GM18526 (cell line): ENCODE measurements around the gene HAS3.

Source experiments
- POLR2A ChIP-seq: IDR thresholded peaks from 3 replicates; pipeline ENCODE4 v1.6.1; 2011; ENCODE audit not compliant: insufficient read length; ENCODE audit errors: extremely low read depth

Gene HAS3

DNA sequence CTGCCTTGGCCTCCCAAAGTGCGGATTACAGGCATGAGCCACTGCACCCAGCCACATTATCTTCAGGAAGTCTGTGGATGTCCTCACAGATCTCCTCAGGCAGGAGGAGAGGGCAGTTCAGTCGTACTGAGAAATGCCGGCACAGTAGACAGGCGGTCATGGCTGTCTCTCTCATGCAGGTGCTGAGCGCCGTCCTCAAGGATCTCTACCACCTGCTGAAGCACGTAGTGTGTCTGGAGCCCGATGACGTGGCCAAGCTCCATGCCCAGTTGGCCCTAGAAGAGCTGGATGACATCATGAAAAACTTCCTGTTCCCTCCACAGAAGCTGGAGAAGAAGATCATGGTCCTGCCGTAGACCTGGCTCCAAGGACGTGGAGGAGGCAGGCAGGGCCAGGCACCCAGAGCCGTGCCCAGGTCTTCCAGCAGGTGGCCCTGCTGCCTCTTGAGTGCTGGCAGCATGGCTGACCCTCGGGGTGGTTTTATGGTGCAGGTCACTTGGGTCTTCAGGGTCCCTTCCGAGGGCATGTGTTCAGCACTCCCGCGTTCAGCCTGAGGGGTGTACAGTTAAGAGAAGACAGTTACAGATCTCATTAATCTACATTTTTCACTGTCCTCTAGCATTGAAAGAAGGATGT is 22.0 kb upstream of the HAS3 start:
- TF ChIP-seq POLR2A = no peak

DNA sequence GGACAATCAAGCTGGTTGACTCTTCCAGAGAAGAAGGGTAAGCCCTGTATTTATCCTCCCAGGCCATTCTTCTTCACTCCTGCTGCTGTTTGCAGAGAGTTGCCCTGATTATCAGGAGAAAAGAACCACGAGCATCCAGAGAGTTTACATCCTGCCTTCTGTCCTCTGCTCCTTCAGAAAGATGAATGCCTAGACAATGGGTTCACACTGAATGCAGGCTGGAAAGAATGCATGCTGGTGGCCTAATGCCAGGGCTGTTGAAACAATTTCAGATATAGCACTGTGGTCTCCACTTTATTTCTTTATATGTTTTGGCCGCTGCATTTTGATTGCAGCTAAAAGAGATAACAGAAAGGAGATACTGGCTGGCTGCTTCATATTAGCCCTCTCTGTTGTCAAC is 21.2 kb upstream of the HAS3 start:
- no peak for TF ChIP-seq POLR2A

DNA sequence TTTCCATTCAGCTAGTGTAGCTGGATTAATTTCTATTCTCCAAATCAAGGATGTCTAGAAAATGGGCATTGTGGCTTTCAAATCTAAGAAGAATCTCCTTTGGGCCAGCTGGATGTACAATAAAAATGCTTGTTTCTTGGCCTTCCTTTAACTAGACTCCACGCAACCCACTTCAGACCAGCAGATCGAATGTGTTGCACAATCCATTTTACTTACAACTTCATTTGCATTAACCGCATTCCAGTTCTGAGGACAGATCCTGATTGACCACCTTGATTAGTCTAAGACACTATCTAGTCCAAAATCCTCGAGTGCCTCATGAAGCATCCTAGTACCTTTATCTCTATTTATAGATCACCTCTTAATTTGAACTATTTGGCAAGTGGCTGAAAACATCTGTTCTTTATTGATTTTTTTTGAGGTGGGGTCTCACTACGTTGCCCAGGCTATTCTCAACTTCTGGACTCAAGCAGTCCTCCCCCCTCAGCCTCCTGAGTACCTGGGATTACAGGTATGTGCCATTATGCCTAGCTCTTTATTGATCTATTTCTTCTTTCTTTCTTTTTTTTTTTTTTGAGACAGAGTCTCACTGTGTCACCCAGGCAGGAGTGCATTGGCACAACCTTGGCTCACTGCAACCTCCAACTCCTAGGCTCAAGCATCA is 20.3 kb upstream of the HAS3 start:
- no peak for TF ChIP-seq POLR2A

DNA sequence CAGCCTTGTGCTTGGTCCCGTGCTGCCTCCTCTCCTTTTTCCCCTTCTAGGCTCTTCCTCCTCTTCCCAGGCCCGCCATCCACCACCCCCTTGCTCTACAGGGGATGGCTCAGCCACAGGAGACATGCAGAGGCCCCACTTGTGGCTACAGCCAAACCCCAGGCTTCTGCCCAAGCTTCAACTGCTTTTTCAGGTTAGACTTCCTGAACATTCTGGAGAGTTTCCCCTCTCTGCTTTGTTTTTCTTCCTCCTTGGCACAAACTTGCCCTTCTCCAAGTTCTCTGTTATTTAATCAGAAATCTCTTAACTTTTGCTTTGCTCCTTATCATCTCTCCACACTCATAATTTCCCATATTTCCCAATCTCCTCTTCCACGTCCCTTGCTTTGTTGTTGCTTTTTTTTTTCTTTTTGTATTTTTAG is 18.3 kb upstream of the HAS3 start:
- no peak for TF ChIP-seq POLR2A

DNA sequence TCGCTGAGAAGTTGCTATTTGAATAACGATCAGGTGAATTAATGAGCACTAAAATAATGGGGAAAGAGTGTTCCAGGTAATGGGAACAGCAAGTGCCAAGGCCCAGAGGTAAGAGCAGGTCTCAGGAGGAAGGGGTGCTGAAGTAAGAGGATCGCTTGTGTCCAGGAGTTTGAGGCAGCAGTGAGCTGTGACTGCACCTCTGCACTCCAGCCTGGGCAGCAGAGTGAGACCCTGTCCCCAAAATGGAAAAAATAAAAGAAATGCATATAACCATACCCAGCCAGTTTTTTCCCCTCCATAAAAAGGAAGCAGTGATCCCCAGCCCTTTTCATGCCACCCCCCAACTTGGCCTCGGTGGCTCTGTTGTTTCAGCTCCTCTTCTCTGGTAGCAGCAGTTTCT is 16.8 kb upstream of the HAS3 start:
- TF ChIP-seq POLR2A = no peak

DNA sequence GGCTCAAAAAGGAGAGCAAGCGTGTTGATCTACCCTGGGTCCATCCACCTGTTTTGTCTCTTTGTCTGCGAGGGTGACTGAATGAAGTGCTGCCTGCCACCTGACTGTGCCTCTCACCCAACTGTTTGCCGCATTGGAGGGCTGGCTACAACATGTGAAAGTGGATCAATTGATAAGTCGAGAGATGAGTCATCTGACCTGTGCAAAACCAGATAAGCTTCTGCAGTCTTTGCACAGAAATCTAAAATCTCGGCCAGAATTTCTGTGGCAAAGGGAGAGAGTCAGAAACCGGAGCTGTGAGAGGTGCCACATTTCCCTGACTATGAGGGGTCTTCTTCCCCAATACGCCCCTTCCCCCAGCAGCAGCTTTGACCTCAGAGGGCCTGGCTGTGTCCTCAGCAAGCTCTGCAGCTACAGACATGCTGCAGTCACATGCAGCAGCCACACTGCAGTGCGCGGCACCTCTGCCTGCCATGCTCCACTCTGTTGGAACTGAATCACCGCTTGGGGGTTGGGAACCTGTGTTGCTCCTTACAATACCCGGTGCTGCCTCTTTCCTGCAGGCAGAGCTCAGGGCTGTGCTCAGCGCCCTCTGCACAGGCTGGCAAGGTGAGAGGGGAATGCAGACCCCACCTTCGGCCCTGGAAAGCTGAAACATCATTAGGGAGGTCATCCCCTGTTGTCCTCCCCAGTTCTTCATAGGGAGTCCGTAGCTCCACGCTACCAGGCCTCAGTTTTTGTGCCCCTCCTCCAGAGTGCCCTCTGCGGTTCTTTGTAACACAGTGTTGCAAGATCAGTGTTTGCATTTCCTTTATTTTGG is 16.2 kb upstream of the HAS3 start:
- no peak for TF ChIP-seq POLR2A

DNA sequence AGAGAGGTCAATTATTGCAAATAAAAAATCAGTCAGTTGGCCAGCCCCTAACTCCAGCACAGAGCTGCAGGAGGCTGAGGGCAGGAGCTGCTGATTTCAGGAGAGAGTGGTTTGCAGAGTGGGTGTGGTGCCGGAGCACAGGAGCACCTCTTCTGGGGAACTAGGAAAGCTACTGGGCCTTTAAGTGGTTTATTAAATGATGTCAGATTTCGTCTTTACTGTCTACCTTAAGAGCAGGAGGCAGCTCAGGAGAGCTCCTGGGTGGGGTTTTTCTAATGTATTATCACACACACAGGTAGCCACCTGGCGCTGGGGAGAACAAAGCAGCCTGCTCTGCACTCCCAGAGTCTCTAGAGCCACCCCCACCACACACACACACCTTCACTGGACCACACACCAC is 11.5 kb upstream of the HAS3 start:
- no peak for TF ChIP-seq POLR2A

DNA sequence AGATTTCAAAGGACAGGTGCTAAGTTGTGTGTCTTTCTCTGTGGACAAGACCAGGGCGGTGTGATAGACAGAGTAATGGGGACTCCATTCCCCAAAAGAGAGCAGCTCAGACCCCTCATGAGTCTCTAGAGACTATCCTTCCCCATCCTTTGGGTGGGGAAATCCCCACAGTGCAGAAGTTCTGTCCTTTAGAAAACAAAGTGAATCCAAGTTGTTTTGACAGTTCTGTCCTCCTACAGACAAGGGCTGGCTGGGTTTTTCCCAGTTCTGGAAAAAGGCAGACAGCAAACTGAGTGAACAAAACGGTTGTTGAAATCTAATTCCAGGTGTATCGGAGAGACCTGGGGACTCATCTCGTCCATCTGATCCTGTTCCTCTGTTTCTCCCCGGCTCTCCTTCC is 11.0 kb upstream of the HAS3 start:
- TF ChIP-seq POLR2A = no peak

DNA sequence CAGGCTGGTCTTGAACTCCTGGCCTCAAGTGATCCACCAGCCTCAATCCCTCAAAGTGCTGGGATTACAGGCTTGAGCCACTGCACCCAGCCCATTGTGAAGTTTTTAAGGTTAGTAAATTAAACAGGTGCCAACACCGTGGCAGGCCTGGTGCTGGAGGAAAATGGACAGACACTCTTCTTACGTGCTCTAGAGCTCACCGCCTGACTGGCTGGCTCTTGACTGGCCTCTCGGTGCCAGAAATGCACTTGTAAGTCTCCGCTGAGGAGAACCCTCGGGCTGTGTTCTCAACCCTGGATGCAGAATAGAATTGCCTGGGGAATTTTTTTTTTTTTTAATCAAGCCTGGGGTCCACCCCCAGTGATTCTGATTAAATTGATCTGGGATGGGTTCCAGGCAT is 10.3 kb upstream of the HAS3 start:
- TF ChIP-seq POLR2A = no peak

DNA sequence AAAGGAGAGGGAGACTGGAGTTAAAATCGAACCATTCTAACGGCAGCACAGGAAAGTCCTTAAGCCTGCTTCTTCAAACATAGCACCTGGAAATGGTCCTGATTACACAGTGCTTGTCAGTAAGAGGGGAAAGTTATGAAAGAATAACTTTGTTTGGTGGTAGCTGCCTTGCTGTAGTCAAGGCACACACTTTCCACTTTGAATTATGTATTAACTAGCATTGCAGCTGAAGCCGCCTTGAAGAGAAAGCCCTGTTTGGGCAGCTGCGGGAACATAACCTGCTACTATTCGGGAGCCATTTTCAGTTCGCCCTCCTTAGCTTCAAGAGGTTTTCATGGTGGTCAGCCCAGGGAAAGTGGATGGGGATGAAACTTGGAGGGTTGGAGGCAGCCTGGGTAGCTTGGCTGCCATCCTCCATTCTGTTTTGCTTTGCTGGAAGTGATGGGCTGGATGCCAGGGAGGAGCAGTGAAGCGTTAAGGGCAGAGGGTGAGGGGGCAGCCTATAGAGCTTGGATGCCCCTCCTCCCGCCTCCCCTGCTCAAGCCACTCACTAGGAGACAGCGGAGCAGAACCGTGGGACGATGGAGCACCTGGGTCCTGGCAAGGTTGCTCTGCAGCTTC is 5.3 kb upstream of the HAS3 start:
- TF ChIP-seq POLR2A = no peak

DNA sequence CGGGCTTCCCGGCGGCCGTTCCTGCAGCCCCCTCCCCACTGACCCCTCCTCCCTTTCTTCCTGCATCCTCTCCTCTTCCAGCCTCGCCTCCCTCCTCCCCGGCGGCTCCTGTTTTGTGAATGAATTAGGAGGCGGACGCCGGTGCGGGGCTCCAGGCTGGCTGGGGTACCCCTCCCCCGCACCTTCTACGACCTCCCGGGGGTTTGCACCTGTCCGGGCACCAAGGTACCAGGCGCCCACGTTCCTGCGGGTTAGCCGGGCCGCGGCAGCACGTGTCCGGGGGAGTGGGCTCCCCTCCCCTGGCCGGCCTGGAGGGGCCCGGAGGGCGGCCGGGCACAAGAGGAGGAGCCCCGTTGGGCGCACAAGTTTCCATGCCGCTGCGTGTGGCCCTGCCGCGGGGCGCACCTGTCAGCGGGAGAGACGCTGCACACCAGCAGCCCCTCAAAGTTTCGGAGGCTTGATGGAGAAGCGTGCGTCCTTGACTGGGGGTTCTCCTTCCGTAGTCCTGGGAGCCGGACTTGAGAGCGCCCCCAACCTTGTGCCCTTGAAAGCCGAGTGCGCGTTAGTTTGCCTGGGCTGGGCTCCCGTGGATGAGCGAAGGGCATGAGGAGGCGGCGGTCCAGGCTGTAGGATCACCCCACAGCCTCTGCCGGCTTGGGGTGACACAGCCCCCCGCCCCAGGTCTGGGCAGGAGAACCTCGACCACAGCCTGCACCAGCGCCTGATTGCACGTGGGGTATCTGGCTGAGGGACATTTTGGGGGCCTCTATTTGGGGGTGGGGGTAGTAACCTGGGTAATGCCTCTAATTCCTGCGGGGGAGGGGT is 1.2 kb downstream of the HAS3 start:
- TF ChIP-seq POLR2A = no peak

DNA sequence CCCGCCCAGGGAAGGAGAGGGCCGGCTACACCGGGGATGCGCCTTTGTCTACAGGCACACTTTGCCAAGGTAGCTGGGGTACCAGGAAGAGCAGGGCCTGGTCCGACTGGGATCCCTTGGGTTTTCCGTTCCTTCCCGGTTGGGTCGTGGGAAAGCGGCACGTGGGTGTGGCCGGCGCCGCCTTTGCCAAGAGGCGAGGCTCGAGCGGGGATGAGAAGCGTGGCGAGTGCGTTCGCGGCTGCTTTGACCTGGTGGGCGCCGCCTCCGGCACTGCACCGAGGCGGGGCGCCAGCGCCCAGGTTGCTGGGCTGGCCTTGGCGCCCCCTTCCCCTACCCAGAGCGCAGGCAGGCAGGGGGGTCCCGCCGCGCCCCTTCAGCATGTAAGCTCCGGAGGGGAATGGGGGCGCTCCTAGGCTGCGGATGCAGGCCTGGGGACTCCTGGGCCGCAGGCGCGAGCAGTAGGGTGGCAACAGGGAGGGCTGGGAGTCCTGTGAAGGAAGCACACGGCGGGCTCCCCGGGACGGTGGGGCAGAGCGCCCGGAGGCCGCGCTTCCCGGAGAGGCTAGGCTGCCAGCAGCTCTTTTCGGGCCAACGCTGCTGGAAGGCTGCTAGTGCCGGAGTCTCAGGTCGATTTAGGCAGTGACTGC is 2.0 kb downstream of the HAS3 start:
- TF ChIP-seq POLR2A = no peak

DNA sequence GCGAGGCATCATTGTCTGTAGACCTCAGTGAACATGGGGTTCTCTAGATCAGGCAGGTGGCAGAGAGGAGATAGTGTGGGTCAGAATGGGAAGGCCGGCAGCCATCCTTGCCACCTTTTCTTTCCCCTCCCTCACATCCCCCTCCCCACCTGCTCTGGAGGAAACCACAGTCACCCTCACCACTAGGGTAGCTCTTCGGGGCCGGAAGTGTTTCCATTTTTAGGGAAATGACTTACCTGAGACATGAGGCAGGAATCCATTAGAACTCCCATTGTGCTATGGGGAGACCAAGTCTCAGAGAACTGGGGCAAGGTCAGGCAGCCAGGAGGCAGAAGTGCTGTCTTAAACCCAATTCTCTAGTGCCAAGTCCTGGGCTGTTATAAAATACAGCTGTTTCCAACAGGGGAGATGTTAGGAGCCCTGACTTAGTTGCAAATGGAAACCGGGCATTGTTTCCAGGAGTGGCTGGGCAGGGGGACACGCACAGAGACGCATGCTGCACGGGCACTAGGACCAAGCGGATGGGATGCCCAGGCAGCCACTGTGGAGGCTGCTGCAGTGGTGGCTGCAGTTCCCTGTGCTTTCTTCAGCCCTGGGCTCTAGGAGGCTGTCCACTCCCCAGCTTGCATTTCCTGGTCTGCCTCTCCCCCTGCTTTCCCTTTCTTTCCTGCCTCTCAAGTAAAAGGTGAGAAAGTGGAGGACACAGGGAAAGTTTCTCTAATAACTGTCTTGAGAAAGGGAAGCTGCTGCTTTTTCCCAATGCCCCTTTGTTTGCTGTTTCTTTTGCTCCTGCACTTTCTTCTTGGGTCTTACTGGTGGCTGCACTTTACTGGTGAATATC is 2.8 kb downstream of the HAS3 start:
- TF ChIP-seq POLR2A = no peak

DNA sequence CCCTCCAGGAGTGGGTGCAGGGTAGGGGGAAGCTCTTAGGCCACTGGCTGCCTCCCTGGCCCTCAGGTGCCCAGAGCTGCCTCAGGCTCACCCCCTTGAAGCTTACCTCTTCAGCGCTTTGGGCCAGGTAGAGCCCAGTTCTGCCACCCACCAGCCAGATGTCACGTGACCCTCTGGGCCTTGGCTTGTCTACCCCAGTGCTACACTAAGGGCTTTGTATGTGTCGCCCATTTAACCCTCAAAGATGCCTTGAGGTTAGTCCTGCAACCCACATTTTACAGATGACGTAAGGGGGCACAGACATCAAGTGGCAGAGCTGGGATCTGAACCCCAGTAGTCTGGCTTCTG is 3.4 kb downstream of the HAS3 start:
- no peak for TF ChIP-seq POLR2A
